A673 (cell line): ENCODE measurements around the gene EID3. TPM values are rescaled to one million over a fixed set of nuclear protein-coding genes. Genes with fewer than 3 reads are reported as not detected.
"Not testable (repeated sequence)": the region's sequence is repeated elsewhere in the genome, so short reads cannot be mapped to it uniquely, and the experiment has no call there.

Experiments
- BruUV-seq: library from RNA; stranded (reverse); fragments of 400-500 nt; replicated peaks from 2 replicates; lab custom pipeline; 2021; lab: Mats Ljungman, UMichigan
- CTCF ChIA-PET: fragments of 300-600 bp; sonication (Branson Sonifier 250); formaldehyde crosslinking; loops from one replicate; lab custom pipeline; 2022; ENCODE audit warnings: antibody characterized with exemption; lab: Charles Lee
- POLR2A ChIA-PET: fragments of 300-600 bp; sonication (Branson Sonifier 250); formaldehyde crosslinking; loops from one replicate; lab custom pipeline; 2022; ENCODE audit warnings: antibody characterized with exemption; ENCODE audit not compliant: low non-redundant PET; lab: Charles Lee
- DNase-seq: peaks from one replicate; pipeline ENCODE4 v3.0.0-alpha.2; 2015; ENCODE audit warnings: low spot score
- H3K27ac ChIP-seq: fragments of 200-600 bp; sonication (generic); 2 replicates; pipeline ENCODE4 v1.5.1; 2016; ENCODE audit warnings: mixed run types, low read depth, mild to moderate bottlenecking, mixed read lengths, antibody characterized with exemption, low read length; ENCODE audit not compliant: poor library complexity, severe bottlenecking
- H3K27me3 ChIP-seq: fragments of 200-600 bp; sonication (generic); replicated peaks from 2 replicates; pipeline ENCODE4 v1.6.1; 2017; ENCODE audit warnings: mixed run types, low read depth, mild to moderate bottlenecking, mixed read lengths, antibody characterized with exemption, low read length; ENCODE audit not compliant: insufficient read depth, poor library complexity
- H3K36me3 ChIP-seq: fragments of 200-600 bp; sonication (generic); 2 replicates; pipeline ENCODE4 v1.6.1; 2016; ENCODE audit warnings: mixed run types, mild to moderate bottlenecking, mixed read lengths, antibody characterized with exemption, low read length; ENCODE audit not compliant: insufficient read depth, poor library complexity, severe bottlenecking
- H3K4me1 ChIP-seq: fragments of 200-600 bp; sonication (generic); 2 replicates; pipeline ENCODE4 v1.6.1; 2017; ENCODE audit warnings: mixed run types, mild to moderate bottlenecking, mixed read lengths, antibody characterized with exemption, low read length; ENCODE audit not compliant: insufficient read depth, poor library complexity, severe bottlenecking
- H3K4me3 ChIP-seq: fragments of 200-600 bp; sonication (generic); 2 replicates; pipeline ENCODE4 v1.5.1; 2016; ENCODE audit warnings: low read depth, mixed run types, mild to moderate bottlenecking, mixed read lengths, low read length; ENCODE audit not compliant: poor library complexity, severe bottlenecking
- H3K9me3 ChIP-seq: fragments of 200-600 bp; sonication (generic); 2 replicates; pipeline ENCODE4 v1.6.1; 2016; ENCODE audit warnings: mixed run types, low read depth, mild to moderate bottlenecking, mixed read lengths, antibody characterized with exemption, low read length; ENCODE audit not compliant: poor library complexity, severe bottlenecking
- CTCF ChIP-seq: fragments of 300-800, 200-600 bp; sonication (generic); conservative IDR thresholded peaks from 2 replicates; pipeline ENCODE4 v1.5.1; 2017; ENCODE audit warnings: low read depth, mild to moderate bottlenecking, antibody characterized with exemption, low read length, moderate library complexity, mixed read lengths
- EZH2 ChIP-seq: fragments of 200-600 bp; sonication (generic); IDR thresholded peaks from 2 replicates; pipeline ENCODE4 v1.6.1; 2017; ENCODE audit warnings: borderline replicate concordance, low read depth, mild to moderate bottlenecking, mixed read lengths, antibody characterized with exemption, low read length; ENCODE audit not compliant: poor library complexity, severe bottlenecking
- intact Hi-C: fragments of 100-400 bp; cut with micrococcal nuclease; formaldehyde crosslinking; loops from one replicate; pipeline ENCODE4 v1.10.0; 2022; ENCODE audit not compliant: unreplicated experiment
- total RNA-seq: library from RNA; stranded (reverse); gene quantifications from 2 replicates; pipeline ENCODE4 v1.2.3, GENCODE V29; 2021

EID3 gene
- total RNA-seq, 1 experiment from 2014 or later, result 5.4 TPM

GRCh38 chr12:104321949-104322348 is 18.4 kb downstream of the EID3 start:
- intact Hi-C loops, result no loop called here
- Histone ChIP-seq H3K9me3 (no peaks in the 10 kb centered on the region), H3K27ac (no peak overlapping the region), H3K27me3 (no peaks in the 10 kb centered on the region), H3K4me3 (no peak overlapping the region), H3K36me3 (peaks cover 85% of the 10 kb centered on the region), H3K4me1 (no peaks in the 10 kb centered on the region)
- DNase-seq, result no peak
- ChIA-PET POLR2A (no interaction called here), CTCF (interaction anchor here (0.6 kb wide), 1 partner anchor 781 kb away, joined by 3 read pairs; no protein-coding TSS in a partner anchor)
- TF ChIP-seq CTCF, result no peak
- TF ChIP-seq EZH2, result no peak
- BruUV-seq, result no TSS peak

- BruUV-seq, DNase-seq, CTCF ChIA-PET, H3K4me1 ChIP-seq, POLR2A ChIA-PET, H3K27me3 ChIP-seq, intact Hi-C loops, H3K9me3 ChIP-seq, H3K4me3 ChIP-seq, H3K27ac ChIP-seq: not testable (repeated sequence)
- H3K36me3 ChIP-seq, result peaks cover 85% of the 10 kb centered on the region
These were observed 19.0 kb downstream of the EID3 start for GRCh38 chr12:104322533-104322932.

GRCh38 chr12:104323899-104324298 is 20.4 kb downstream of the EID3 start:
- BruUV-seq, result no TSS peak
- ChIA-PET POLR2A (no interaction called here), CTCF (no interaction called here)
- TF ChIP-seq EZH2 (no peak), CTCF (no peak)
- H3K27ac ChIP-seq, result no peak overlapping the region
- no peak overlapping the region for H3K4me3 ChIP-seq
- no peak for DNase-seq
- H3K36me3 ChIP-seq, result peaks cover 85% of the 10 kb centered on the region
- intact Hi-C loops, result no loop called here
- H3K4me1 ChIP-seq, result no peaks in the 10 kb centered on the region
- no peaks in the 10 kb centered on the region for H3K9me3 ChIP-seq
- no peaks in the 10 kb centered on the region for H3K27me3 ChIP-seq

GRCh38 chr12:104328278-104328677 is 24.7 kb downstream of the EID3 start:
- CTCF ChIA-PET, DNase-seq, H3K9me3 ChIP-seq, intact Hi-C loops, H3K4me1 ChIP-seq, BruUV-seq, H3K27me3 ChIP-seq, H3K4me3 ChIP-seq, POLR2A ChIA-PET, H3K27ac ChIP-seq: not testable (repeated sequence)
- peaks cover 74% of the 10 kb centered on the region for H3K36me3 ChIP-seq
